ENCODE measurements around the gene EYA2. TPM values are rescaled to one million over a fixed set of nuclear protein-coding genes. Genes with fewer than 3 reads are reported as not detected.

The EYA2 gene
- total RNA-seq, 4 donors from 2014 or later = 8.9 to 18.0 (median 9.5) TPM

GRCh38 chr20:47115694-47116093 lies 221.1 kb downstream of the EYA2 start:
- no peak for ATAC-seq (ENCODE audit: low FRiP score)
- TF ChIP-seq CTCF (IDR thresholded peaks at IDR 0.05) = no peak
- DNase-seq (ENCODE audit: low spot score) = no peak

DNA sequence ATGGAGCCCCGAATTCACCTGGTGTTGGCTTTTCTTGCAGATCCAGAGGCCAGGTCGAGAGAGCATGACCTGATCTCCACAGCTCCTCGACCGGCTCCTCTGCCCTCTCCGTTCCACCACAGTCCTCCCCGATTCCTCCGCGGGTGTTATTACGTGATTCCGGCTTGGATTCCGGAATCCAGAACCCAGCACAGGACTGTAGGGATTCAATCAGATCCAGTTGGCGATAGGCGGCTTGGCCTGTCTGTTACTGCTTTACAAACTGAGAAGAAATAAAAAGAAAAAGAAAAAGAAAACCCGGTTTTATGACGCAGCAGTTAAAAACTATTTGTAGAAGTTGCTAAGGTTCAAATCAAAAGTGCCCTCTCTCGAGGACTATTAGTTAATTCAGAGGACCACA lies 222.7 kb downstream of the EYA2 start:
- ATAC-seq (ENCODE audit: low FRiP score) = no peak
- TF ChIP-seq CTCF (IDR thresholded peaks at IDR 0.05) = no peak
- no peak for DNase-seq (ENCODE audit: low spot score)

- DNase-seq (ENCODE audit: low spot score) (no peak), ATAC-seq (ENCODE audit: low FRiP score) (no peak)
- no peak for TF ChIP-seq CTCF (IDR thresholded peaks at IDR 0.05)
Measured at GRCh38 chr20:47117773-47118172, 223.1 kb downstream of the EYA2 start.

- ATAC-seq (ENCODE audit: low FRiP score) (no peak), DNase-seq (ENCODE audit: low spot score) (no peak)
- TF ChIP-seq CTCF (IDR thresholded peaks at IDR 0.05) = no peak
Measured at GRCh38 chr20:47118206-47118605, 223.6 kb downstream of the EYA2 start.

DNA sequence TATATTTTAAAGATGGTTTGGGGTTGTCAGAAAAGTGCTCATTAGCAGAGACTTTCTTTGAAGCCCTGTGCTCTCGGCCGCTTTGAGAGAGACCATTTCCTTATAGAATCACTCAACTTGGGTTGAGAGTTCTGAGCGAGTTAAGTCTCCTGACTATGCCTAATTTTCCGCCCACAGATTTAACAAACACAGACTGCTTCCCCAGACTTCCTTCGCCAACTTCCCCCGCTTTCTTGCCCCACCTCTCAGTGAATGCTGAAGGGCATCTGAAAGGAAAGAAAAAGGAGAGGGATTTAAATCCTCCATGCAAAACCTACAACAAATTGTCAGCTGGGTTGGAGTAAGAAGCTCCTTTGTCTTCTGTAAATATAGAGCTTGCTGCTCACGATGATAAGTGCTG lies 224.0 kb downstream of the EYA2 start:
- DNase-seq (ENCODE audit: low spot score) (no peak), ATAC-seq (ENCODE audit: low FRiP score) (no peak)
- TF ChIP-seq CTCF (IDR thresholded peaks at IDR 0.05) = no peak

DNA sequence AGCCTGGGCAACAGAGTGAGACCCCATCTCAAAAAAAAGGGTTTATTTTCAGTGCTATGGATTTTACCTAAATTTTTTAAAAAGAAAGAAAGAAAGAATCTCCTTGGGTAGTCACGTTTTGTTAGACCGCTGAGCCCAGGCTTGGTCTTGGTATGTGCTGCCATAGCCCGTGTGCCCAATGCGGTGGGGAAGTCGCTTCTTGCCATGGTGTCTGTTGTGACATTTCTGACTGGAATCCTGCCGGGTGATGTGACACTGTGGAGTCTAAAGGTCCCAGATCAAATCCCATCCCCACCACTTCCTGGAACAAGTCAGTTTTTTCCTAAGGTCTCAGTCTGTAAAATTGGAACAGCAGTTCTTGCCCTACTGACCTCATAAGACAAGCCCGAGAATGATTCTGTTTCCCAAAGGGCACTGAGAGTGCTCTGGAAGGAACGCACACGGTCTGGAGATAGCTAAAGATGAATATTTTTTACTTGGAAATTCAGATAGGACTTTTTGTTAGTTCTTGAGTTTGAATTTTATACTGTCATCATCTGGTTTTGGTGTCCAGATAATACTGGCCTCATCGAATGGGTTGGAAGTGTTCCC lies 225.8 kb downstream of the EYA2 start:
- DNase-seq (ENCODE audit: low spot score) = no peak

More for the DNA sequence above, 225.8 kb downstream of the EYA2 start:
- ATAC-seq (ENCODE audit: low FRiP score) = no peak
- no peak for TF ChIP-seq CTCF (IDR thresholded peaks at IDR 0.05)
